AG09319 (cell line): Measurements from ENCODE around the gene PKP1.
A peak's percentile ranks its signal among the peaks of the same experiment; 100 is the strongest.

Experiments
- DNase-seq: peaks from one replicate; pipeline ENCODE4 v3.0.0-alpha.2; 2010; ENCODE audit warnings: low read depth; ENCODE audit errors: extremely low read depth
- TF ChIP-seq, protein P1 (sequence below): IDR thresholded peaks from 2 replicates; pipeline ENCODE4 v1.5.1; 2011; ENCODE audit warnings: low read depth, mild to moderate bottlenecking, inconsistent platforms, low read length, moderate library complexity

Gene PKP1

DNA sequence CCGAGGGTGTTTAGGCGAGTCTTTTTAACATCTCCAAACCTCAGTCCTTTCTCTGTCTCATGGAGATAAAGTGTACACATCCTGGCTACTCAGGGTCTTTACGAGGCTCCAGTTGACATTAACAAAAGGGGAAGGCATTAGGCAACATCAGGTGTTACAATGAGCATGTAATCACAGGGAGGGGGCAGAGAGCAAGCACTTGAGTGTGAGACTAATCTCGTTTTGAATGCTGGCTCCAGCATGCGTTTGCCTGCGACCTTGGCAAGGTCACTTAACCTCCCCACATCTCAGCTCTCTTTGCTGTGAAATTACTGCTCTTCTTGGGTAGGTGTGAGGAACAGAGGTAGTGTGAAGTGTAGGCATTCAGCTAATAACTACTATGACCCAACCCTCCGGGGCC is 91.1 kb downstream of the PKP1 start:
- no peak for DNase-seq
- TF ChIP-seq, protein P1, sequence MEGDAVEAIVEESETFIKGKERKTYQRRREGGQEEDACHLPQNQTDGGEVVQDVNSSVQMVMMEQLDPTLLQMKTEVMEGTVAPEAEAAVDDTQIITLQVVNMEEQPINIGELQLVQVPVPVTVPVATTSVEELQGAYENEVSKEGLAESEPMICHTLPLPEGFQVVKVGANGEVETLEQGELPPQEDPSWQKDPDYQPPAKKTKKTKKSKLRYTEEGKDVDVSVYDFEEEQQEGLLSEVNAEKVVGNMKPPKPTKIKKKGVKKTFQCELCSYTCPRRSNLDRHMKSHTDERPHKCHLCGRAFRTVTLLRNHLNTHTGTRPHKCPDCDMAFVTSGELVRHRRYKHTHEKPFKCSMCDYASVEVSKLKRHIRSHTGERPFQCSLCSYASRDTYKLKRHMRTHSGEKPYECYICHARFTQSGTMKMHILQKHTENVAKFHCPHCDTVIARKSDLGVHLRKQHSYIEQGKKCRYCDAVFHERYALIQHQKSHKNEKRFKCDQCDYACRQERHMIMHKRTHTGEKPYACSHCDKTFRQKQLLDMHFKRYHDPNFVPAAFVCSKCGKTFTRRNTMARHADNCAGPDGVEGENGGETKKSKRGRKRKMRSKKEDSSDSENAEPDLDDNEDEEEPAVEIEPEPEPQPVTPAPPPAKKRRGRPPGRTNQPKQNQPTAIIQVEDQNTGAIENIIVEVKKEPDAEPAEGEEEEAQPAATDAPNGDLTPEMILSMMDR, result no peak

GRCh38 chr1:201375169-201375568 is 91.9 kb downstream of the PKP1 start:
- no peak for DNase-seq
- TF ChIP-seq, protein P1, result no peak

- no peak for DNase-seq
- TF ChIP-seq, protein P1, result no peak
These were observed 92.8 kb downstream of the PKP1 start for GRCh38 chr1:201376107-201376463.

DNA sequence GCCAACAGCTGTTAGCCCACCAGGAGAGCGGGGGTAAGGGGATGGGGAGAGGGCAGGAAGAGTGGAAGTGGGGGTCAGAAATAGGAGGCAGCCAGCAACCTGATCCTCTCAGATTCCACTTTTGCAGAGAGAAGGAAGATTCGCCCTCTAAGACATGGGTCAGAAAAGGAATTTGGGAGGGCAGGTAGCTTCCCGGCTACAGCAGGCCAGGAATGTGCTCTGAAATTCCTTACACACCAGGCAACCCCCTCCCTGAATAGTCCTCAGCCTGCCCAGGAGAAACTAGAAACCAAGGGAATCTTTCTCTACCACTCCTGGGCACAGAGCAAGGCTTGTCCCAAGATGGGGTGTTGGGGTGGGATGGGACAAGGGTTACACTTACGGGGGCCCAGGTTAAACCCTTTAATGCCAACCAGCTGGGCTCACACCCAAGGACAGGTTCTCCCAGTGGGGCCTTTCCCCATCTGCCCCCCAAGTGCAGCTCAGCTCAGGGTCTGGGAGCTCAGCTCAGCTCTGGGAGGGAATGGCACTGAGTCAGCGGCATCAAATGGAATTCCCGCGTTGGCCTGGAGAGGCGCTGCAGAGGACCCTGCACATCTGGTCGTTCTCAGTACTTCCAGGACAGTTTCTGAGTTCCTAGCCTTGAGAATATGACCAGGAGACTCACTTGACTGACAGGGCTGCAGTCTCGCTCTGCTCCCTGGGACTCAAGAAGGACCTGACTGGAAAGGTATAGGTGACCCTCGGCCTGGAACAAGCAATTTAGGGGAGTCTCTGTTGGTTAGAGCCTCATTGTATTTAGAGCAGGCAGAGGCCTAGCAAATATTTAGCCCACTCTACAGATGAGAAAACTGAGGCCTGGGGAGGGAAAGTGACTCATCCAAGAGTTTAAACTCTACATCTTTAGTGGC is 93.4 kb downstream of the PKP1 start:
- no peak for DNase-seq
- TF ChIP-seq, protein P1, result peak; percentile 44

GRCh38 chr1:201377611-201378092 is 94.3 kb downstream of the PKP1 start, which contains the start of gene TNNT2:
Gene TNNT2, minus strand, starts transcription at chr1:201377680. Its CDS starts 4,426 bp downstream, at chr1:201373254.
- no peak for DNase-seq
- TF ChIP-seq, protein P1, result no peak

- no peak for DNase-seq
- TF ChIP-seq, protein P1, result no peak
These were observed 95.5 kb downstream of the PKP1 start for GRCh38 chr1:201378804-201379203.

DNA sequence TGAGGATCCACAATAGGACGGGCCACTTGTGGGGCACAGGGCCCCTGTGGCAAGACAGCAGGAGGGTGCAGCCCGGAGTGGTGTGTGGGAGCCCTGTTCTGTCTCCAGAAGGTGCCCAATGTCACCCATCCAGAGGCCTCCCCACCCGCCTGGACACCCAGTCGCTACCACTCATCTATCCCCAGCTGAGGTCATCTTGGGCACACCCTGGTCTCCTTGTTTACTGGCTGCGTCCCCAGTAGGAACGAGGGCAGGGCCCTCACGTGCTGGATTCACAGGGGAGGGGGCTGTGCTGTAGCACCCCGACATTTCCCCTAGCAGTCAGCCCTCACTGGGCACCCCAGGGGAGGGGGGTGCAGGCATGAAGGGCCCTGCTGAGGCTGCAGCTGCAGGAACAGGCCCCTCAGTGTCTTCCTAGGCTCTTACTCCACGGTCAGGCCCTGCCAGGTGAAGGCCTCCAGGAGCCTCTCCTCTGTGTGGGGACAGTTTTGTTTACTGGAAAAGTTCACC is 96.5 kb downstream of the PKP1 start:
- no peak for DNase-seq
- TF ChIP-seq, protein P1, result no peak
